Smooth muscle cell (in vitro differentiated cells): ENCODE data around the gene SWAP70. TPM values are rescaled to one million over a fixed set of nuclear protein-coding genes. Genes with fewer than 3 reads are reported as not detected.

Experiments used
- DNase-seq: peaks from one replicate; lab custom pipeline; 2025; ENCODE audit not compliant: unreplicated experiment; lab: John Stamatoyannopoulos, UW
- H2AFZ ChIP-seq: fragments of 200-600 bp; sonication (generic); 2 replicates; pipeline ENCODE4 v1.6.0; 2016; ENCODE audit warnings: antibody characterized with exemption, low read depth, mild to moderate bottlenecking
- H3F3A ChIP-seq: fragments of 200-600 bp; sonication (generic); 2 replicates; pipeline ENCODE4 v1.6.0; 2017; ENCODE audit warnings: antibody characterized with exemption, low read depth
- H3K27ac ChIP-seq: fragments of 200-600 bp; sonication (generic); 2 replicates; pipeline ENCODE4 v1.5.1; 2016; ENCODE audit warnings: low read depth, mild to moderate bottlenecking
- H3K27me3 ChIP-seq: fragments of 200-600 bp; sonication (generic); 2 replicates; pipeline ENCODE4 v1.6.1; 2016; ENCODE audit warnings: low read depth, mild to moderate bottlenecking
- H3K36me3 ChIP-seq: fragments of 200-600 bp; sonication (generic); 2 replicates; pipeline ENCODE4 v1.5.1; 2016; ENCODE audit warnings: low read depth
- H3K4me1 ChIP-seq: fragments of 200-600 bp; sonication (generic); 2 replicates; pipeline ENCODE4 v1.5.1; 2016; ENCODE audit warnings: low read depth
- H3K4me2 ChIP-seq: fragments of 200-600 bp; sonication (generic); 2 replicates; pipeline ENCODE4 v1.6.0; 2016; ENCODE audit warnings: mild to moderate bottlenecking
- H3K4me3 ChIP-seq: fragments of 200-600 bp; sonication (generic); 2 replicates; pipeline ENCODE4 v1.5.1; 2016; ENCODE audit warnings: mild to moderate bottlenecking
- H3K79me2 ChIP-seq: fragments of 200-600 bp; sonication (generic); 2 replicates; pipeline ENCODE4 v1.6.0; 2016; ENCODE audit warnings: low read depth, mild to moderate bottlenecking
- H3K9ac ChIP-seq: fragments of 200-600 bp; sonication (generic); 2 replicates; pipeline ENCODE4 v1.6.0; 2016; ENCODE audit warnings: low read depth
- H3K9me3 ChIP-seq: fragments of 200-600 bp; sonication (generic); replicated peaks from 2 replicates; pipeline ENCODE4 v1.5.1; 2016; ENCODE audit warnings: low read depth
- H4K20me1 ChIP-seq: fragments of 200-600 bp; sonication (generic); 2 replicates; pipeline ENCODE4 v1.6.0; 2016; ENCODE audit warnings: low read depth
- WGBS: methylation state at CpG from one replicate; pipeline ENCODE4 v1.1.7; 2016; ENCODE audit warnings: low lambda C conversion rate; 5-methylcytosine and 5-hydroxymethylcytosine counted together
- polyA plus RNA-seq: library from polyadenylated mRNA; unstranded; fragments of >200 nt; fragmentation: Nextera tagmentation; extraction: Ambion mirVana; gene quantifications from 2 replicates; pipeline ENCODE4 v1.2.1, GENCODE V29; 2016
- total RNA-seq: library from RNA; depleted of rRNA; stranded (reverse); fragments of >200 nt; gene quantifications from 2 replicates; pipeline ENCODE4 v1.2.3, GENCODE V29; 2014
- TF ChIP-seq, protein P1 (sequence below): fragments of 200-600 bp; sonication (generic); IDR thresholded peaks from 2 replicates; pipeline ENCODE4 v1.5.1; 2017; ENCODE audit warnings: borderline replicate concordance, mild to moderate bottlenecking, antibody characterized with exemption; ENCODE audit not compliant: insufficient read depth, poor library complexity, severe bottlenecking

SWAP70 gene
- total and polyA plus RNA-seq, 2 experiments from 2014 or later = 15.4 to 17.8 TPM

GRCh38 chr11:9718147-9718546, 54.3 kb downstream of the SWAP70 start:
- Histone ChIP-seq H3K4me3 (no peak overlapping the region), H3K4me2 (no peak overlapping the region), H2AFZ (no peak overlapping the region), H3F3A (no peaks in the 10 kb centered on the region), H3K36me3 (no peaks in the 10 kb centered on the region), H3K27ac (no peak overlapping the region), H3K79me2 (no peaks in the 10 kb centered on the region), H3K9ac (no peak overlapping the region), H3K4me1 (no peaks in the 10 kb centered on the region), H3K9me3 (no peaks in the 10 kb centered on the region), H4K20me1 (no peaks in the 10 kb centered on the region), H3K27me3 (no peaks in the 10 kb centered on the region)
- TF ChIP-seq, protein P1, sequence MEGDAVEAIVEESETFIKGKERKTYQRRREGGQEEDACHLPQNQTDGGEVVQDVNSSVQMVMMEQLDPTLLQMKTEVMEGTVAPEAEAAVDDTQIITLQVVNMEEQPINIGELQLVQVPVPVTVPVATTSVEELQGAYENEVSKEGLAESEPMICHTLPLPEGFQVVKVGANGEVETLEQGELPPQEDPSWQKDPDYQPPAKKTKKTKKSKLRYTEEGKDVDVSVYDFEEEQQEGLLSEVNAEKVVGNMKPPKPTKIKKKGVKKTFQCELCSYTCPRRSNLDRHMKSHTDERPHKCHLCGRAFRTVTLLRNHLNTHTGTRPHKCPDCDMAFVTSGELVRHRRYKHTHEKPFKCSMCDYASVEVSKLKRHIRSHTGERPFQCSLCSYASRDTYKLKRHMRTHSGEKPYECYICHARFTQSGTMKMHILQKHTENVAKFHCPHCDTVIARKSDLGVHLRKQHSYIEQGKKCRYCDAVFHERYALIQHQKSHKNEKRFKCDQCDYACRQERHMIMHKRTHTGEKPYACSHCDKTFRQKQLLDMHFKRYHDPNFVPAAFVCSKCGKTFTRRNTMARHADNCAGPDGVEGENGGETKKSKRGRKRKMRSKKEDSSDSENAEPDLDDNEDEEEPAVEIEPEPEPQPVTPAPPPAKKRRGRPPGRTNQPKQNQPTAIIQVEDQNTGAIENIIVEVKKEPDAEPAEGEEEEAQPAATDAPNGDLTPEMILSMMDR = no peak
- DNase-seq = no peak

- Histone ChIP-seq H3K9ac (no peak overlapping the region), H3K4me2 (no peak overlapping the region), H3K27me3 (no peaks in the 10 kb centered on the region), H3K79me2 (no peaks in the 10 kb centered on the region), H3K4me3 (no peak overlapping the region), H3K9me3 (no peaks in the 10 kb centered on the region), H3K27ac (no peak overlapping the region), H3K4me1 (no peaks in the 10 kb centered on the region), H3F3A (no peaks in the 10 kb centered on the region), H3K36me3 (no peaks in the 10 kb centered on the region), H4K20me1 (peaks cover 3% of the 10 kb centered on the region), H2AFZ (no peak overlapping the region)
- DNase-seq = no peak
- TF ChIP-seq, protein P1 = no peak
- WGBS = 94% methylated on average over 4 of the region's 4 CpGs
Measured at GRCh38 chr11:9719566-9720289, 55.9 kb downstream of the SWAP70 start.

DNA sequence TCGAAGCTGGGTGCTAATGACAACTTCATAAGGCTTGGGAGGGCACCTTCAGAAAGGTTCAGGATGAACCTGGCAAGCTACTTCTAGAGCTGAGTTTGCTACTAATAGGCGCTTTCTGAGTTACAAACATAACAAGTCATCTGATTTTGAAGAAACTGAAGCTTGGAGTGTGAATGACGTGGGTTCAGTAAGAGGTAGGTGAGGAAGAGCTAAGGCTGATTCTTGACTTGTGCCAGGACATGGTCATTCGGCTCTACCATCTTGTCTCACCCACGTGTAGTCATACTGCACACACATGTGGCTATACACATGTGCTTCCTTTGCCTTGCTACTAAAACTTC, 56.4 kb downstream of the SWAP70 start:
- no peak overlapping the region for H3K27ac ChIP-seq
- H4K20me1 ChIP-seq = peaks cover 3% of the 10 kb centered on the region
- no peaks in the 10 kb centered on the region for H3F3A ChIP-seq
- H3K4me1 ChIP-seq = no peaks in the 10 kb centered on the region
- H3K79me2 ChIP-seq = no peaks in the 10 kb centered on the region
- DNase-seq = no peak
- no peaks in the 10 kb centered on the region for H3K9me3 ChIP-seq
- H3K9ac ChIP-seq = no peak overlapping the region
- H3K4me3 ChIP-seq = no peak overlapping the region
- no peaks in the 10 kb centered on the region for H3K27me3 ChIP-seq
- H3K4me2 ChIP-seq = no peak overlapping the region
- WGBS = 92% methylated on average over 5 of the region's 5 CpGs
- no peak overlapping the region for H2AFZ ChIP-seq
- no peaks in the 10 kb centered on the region for H3K36me3 ChIP-seq
- TF ChIP-seq, protein P1 = no peak

DNA sequence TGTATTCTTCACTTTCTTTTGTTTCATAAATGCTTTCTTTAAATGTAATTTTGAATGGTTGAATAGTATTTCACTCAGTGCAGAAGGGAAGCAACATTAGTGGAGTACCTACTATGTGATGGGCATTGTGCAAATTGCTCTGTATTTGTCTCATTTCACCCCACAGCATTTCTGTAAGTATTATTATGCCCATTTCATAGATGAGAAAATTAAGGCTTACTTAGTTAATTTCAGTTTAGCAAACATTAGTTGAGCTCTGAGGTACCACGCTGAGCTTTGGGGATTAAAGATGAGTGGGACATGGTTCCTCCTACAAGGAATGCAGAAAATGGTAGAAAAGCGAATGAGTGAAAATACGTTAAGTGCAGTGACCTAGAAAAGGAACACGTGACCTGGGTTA, 58.1 kb downstream of the SWAP70 start:
- H3K9me3 ChIP-seq = no peaks in the 10 kb centered on the region
- no peak overlapping the region for H3K4me2 ChIP-seq
- no peak overlapping the region for H3K27ac ChIP-seq
- H4K20me1 ChIP-seq = peaks cover 3% of the 10 kb centered on the region
- no peak for DNase-seq
- H3K9ac ChIP-seq = no peak overlapping the region
- no peaks in the 10 kb centered on the region for H3K4me1 ChIP-seq
- H2AFZ ChIP-seq = no peak overlapping the region
- 97% methylated on average over 4 of the region's 4 CpGs for WGBS
- H3F3A ChIP-seq = no peaks in the 10 kb centered on the region
- no peaks in the 10 kb centered on the region for H3K27me3 ChIP-seq
- TF ChIP-seq, protein P1 = no peak
- no peaks in the 10 kb centered on the region for H3K79me2 ChIP-seq
- no peaks in the 10 kb centered on the region for H3K36me3 ChIP-seq
- H3K4me3 ChIP-seq = no peak overlapping the region
